ENCODE data around the gene HUS1.

The HUS1 gene

DNA sequence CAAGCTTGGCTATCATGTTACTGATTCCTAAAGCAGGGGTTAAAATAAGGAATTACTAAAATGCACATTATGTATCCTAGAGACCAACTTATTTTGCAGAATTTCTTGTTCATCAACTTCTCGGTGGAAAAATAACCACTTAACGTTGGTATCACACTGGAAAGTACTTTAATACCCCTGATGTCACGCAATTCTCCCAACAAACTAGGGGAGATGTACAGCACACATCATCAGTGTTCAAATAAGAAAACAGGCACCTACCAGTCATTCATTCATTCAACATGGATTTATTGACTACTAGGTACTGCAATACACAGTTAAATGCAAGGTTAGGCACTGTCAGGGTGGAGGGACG, 648 bp downstream of the HUS1 start:
- no peak for DNase-seq

DNA sequence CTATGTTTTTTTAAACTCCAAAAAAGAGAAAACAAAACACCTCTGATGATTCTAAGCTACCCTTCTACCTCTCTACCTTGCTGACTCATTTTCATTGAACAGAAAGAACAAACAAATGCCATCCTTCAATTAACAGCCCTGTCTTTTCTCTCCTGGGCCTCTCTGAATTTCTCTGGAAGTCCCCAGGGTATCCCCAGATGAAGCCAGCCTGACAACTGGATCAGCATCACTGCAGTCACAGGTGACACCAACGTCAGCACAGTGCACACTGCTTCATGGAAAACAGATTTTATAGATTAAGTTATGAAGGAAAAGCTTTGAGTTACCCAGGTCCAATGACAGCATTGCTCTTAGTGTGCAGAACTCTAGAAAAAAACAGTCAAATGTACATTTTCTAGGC, 5.7 kb downstream of the HUS1 start:
- no peak for DNase-seq

DNA sequence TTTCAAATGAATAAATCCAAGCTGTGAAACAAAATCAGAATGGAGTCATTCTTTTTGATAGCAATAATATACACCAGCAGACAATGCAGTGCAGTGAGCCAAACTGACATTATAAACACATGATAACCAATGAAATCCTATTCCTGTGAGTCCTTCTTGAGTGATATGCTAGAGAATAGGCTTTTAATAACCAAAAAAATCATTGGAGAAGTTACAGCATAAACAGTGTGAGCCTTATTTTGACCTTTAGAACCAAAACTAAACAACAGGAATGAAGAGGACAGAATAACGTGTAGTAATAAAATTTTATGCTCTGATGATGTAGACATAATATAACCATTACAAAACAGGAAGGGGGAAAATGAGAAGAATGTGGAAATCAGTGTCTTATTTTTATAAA, 8.7 kb downstream of the HUS1 start:
- DNase-seq, result no peak

DNA sequence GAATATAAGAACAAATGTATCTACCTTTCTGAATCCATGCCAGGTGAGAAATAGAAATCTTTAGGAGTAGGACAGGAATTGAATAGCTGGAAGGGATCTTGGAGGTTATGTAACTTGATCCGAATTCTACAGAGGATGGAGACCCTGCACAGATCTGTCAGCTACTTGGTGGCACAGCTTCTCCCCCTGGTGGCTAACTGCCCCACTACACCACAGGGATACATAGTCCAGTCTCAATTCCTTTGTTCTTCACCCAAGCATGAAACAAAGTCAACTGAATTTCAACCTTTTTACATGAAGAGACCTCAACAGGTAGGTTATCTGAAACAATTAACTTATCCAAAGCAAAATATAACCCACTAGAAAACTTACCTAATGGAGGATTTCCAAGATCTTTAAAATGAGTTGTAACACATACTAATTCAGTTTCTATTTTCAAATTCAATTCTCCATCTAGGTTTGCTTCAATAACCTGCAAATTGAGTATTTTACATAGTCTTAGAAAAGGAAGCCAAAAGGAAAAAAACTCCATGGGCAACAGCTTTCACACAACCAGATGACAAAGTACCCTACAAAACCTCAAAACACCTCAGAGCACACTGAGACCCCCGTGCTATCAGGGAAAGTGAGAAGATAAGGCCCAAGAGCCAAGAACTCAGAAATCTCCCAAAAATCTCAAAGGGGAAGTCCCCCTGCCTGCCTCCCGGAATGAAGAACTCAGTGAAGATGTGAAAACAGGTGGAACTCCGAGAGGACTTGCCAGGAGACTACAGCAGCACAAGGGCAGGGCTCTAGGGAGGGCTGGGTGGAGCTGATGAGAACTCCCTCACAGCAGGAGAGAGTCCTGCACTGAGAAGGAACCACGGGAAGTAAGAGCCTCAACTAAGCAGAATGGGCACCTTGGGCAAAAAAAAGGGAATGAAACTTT, 10.3 kb downstream of the HUS1 start:
- DNase-seq, result peak; percentile 70

DNA sequence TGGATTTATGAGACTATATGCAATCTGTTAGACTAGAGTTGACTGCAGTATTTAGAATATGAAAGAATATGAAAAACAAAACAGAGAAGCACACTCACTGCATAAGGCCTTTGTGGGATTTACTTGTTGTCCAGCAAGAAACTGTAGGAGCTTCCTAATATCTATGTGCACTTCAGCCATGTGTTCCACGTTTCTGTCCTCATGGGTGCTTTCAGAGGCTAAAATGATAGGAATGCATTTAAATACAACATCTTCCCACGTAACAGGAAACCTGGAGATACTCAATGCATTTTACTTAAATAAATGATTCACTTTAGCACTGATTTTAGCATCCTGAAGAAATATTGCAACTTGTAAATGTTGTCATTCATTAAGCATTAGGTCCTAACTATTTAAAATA, 11.7 kb downstream of the HUS1 start:
- no peak for DNase-seq

DNA sequence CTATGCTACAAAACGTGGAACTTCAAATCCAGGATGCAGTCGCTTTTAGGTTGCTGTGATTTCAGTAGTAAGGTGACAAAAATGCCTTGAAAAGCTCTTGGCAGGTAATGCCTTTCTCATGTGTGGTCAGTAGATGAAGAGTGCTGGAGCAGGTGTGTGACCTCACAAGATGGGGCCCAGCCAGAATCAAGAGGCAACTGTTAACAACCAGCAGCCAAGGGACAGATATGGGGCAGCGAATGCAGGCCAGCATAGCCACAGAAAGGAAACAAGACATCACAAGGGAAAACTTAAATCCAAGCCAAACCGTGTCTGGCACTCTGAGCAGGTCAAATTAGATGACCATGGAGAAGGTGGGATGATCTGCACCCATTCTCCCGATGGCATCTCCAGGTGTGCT, 12.3 kb downstream of the HUS1 start:
- DNase-seq, result no peak

DNA sequence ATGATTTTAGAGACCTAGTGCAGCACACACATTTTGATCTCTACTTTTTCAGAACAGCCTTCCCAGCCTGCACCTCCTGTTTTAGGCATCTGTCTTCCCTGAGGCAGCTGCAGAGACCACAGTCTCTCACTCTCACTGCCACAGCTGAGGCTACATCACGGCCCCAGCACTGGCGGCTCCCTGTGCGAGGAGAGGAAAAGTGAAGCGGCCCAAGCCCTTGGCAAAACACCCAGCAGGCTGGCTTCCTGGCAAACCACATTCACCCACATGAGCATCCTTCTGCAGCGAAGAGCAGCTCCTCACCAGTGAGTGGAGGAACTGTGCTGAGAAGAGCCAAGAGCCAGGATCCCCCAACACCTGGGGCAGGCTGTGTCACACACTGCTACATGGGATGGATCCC, 14.0 kb downstream of the HUS1 start:
- DNase-seq, result no peak

DNA sequence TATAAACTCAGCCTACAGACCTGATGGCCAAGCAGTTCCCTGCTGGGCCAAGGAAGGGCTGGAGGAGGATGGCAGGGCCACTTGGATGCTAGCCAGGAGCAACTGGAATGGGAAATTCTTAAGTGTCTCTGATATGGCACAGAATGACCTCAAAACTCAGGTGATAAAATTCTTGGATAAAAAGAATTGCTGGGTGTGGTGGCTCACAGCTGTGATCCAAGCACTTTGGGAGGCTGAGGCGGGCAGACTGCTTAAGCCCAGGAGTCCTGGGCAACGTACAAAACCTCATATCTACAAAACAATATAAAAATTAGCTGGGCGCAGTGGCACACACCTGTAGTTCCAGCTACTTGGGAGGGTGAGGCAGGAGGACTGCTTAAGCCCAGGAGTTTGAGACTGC, 17.2 kb downstream of the HUS1 start:
- no peak for DNase-seq

DNA sequence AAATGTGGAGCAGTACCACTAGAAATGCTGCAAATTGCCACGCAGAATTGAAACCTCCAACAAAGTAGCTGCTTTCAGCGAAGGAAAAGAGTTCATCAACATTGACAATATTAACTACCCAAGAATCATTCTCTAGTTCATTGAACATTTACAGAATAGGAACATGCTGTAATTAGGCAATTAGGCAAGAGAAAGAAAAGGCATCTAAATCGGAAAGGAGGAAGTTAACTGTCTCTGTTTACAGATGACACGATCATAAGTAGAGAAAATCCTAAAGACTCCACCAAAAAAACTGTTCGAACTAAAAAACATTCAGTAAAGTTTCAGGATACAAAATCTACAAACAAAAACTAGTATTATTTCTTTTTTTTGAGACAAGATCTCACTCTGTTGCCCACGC, 22.3 kb downstream of the HUS1 start:
- DNase-seq, result no peak

DNA sequence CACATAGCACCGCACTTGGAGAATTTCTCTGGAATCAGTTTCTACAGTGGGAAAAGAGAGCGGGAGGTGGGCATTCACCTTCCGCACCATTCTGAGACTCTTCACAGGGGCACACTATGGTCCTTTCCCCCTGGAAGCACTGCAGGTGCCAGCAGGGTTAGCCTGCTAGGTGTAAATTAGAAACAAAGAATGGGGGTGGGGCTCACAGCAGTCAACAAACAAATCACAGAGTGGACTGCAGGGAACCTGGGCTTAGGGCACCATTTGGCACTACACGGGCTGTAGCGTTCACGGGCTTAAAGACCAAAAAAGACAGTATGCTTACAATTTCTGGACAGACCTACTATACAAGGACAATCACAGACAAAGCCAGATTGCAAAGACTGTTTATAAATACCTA, 23.2 kb downstream of the HUS1 start:
- DNase-seq, result peak; percentile 20

DNA sequence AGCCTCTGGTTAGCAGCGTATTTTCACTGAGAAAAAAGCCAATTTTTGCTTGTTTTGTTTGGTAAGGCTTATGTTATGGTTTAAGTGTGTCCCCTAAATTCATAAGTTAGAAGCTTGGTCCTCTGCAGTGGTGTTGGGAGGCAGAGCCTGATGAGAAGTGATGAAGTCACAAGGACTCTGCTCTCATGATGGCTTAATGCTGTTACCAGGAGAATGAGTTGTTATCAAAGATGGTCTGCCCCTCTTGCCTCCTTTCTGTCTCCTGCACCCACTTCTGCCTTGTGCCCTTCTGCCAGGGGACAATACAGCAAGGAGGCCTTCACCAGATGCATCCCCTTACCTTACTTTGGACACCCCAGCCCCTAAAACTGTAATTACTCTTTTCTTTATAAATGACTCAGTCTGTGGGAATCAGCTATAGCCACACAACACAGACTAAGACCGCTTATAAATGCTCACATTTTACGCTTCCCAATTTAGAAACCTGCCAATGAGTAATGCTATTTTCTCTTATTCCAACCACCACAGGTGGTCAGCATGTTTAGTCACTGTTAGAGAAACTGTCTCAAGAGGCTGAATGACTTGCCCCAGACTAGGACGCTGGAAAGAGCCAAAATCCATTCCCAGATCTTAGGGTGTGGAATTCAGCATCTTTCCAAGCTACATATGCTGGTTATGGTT, 25.0 kb downstream of the HUS1 start:
- peak; percentile 15 for DNase-seq

DNA sequence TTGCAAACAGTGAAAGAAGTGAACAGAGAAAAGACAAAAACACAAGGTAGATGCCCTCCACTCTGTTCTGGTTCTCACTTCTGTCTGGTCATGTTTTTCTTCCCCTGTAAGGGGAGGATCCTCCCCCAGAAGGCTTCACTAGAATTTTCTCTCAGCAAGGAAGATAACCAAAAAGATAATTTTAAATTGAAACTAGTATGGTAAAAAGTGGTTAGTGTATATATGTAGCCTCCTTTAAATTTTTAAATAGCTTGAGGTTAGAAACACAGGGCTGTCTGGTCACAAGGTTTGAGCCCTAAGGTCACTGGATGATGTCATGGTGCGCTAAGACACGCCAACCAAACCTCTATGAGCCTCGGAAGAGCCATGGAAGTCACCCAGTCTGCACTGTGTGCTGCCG, 25.6 kb downstream of the HUS1 start:
- DNase-seq, result no peak

DNA sequence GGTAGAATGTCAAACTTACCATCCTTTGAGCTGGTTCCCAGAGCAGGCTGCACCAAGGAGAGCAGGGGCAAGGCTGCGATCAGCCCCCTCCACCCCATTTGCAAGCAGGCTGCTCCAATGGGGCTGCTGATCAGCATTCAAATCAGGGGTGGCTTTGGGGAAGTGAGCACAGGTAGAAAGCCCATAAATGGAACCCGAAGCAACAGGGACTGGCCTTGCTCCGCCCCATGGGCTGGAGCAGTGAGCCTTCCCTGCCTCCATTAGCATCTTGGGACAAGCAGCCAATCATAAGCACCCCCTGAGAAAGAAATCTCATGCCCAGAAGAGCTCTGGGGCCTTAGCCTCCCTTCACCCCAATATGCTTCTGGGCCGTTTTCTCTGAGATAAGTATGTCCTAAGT, 27.2 kb downstream of the HUS1 start:
- peak; percentile 32 for DNase-seq

DNA sequence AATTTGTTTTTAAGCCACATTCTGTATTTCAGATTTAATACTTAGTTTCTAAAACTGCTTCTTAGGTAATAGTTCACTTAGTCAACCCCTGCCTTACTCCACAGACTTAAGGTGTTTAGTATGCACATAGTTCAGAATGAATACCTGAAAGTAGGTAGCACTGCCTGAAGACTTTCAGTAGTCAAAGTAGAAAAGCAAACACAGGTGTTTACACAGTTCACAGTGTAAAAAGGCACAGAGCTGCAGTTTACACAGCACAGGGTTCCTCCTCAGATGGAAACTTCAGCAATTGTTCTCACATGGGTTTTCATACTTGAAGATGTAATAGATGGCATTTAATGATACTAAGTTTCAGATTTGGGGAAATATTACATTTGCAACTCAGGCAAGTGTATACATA, 28.0 kb downstream of the HUS1 start:
- DNase-seq, result no peak

DNA sequence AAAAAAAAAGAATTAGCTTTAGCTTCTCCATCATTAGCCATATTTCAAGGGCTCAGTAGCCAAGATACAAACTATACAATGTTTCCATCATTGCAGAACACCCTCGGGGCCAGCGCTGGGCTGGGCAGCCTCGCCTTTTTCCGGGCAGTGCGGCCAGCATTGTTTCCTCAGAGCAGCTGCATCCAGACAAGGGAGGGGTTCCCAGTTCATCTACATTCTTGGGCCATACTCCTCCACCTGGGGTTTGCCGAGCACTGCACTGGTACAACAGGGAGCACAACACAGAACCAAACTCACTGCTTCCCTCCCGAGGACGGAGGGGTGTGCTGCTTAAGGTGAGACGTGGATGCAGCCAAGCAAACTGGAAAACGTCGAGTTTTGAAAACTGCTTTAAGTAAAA, 28.7 kb downstream of the HUS1 start:
- no peak for DNase-seq

DNA sequence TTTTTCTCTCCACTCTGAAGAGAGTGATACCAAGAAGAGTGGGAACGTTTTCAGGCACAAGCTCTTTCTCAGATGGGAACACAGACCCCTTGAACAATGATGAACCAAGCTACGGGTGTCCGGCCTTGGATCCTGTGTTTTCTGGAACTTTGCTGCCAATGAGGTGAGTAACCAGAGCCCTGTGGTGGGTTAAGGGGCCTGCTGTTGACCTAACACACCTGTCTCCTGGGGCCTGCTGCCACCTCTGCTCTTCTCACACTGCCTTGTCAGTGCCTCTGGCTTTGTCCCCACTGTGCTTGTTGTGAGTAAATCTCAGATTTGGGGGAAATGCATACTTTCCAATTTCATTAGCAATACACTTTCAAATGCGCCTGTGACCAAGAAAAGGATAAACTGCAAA, 29.7 kb downstream of the HUS1 start:
- no peak for DNase-seq

DNA sequence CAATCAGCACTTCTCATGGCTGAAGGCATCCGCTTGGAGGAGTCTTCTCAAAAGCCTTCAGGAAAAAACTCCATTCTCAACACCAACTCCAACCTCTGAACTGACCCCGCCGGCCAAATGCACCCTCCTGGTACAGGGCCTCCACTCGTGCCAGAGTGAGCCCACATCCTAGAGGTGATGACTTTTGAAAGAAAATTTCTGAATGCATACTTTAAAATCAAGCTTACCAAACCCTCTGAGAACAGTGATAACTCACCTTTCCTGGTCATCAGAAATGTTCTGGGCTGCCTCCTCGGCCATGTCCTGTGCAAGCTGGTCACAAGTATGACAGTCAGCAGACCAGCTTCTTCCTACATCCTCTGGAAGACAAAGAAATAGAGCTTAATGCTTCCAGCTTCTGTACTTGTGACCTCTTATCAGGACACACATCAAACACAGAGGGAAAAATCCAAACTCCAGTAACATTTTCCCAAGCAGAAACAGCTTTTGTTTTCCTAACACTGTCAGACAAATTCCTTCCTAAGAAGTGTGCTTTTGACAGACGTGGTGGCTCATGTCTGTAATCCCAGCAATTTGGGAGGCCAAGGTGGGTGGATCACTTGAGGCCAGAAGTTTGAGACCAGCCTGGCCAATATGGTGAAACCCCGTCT, 31.1 kb downstream of the HUS1 start, which contains the start of gene PKD1L1:
Gene PKD1L1, minus strand, starts transcription at position 326 of the 650 bp plus-strand sequence. Its CDS starts 26 bp downstream, at position 300.
- no peak for DNase-seq

DNA sequence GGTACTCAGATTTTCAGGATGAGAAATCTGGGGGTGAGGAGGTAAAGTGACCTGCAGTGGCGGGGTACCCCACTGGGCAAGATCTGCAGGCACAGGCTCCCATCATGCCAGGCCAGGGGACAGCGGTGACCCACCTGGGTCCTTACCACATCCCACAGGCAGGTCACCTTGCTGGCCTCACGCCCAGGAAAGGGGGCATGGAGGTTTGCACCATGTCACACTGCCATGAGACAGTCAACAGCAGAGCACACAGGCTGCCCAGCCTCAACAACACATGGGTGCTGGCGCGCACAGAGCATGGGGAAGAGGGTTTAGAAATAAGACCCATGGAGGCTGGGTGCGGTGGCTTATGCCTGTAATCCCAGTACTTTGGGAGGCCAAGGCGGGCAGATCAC, 32.1 kb downstream of the HUS1 start:
- DNase-seq, result no peak

DNA sequence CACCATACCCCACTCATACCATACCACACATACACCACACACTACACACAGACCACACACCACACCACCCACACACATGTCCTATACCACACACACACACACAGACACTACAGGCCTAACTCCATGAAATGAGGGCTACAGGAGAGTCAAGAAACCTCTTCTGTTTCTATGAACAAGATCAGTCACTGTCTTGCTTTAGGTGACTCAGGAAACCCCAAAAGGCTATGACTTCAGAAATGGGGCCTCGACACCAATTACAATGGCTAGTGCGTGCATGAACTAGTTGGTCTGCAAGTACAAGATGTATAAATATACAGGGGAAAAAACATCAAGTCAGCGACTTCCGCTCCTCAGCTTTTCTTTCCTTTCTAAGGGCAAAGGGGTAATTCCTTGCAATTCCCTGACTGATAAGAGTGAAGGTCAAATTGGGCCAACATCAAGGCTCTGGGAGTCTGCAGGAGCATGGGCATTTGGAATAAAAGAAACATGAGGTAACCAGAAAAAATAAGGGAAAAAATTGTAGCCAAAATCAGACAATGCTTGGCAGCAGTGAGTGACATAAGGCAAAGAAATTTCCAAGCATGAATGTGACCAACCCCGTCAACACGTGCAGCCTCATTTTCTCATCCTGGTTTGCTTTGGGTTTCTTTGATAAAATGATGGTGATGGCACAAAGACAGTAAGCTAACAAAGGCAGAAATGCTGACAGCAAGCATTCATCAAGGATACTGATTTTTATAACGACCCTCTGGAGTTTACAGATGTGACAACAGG, 32.6 kb downstream of the HUS1 start:
- DNase-seq, result no peak

DNA sequence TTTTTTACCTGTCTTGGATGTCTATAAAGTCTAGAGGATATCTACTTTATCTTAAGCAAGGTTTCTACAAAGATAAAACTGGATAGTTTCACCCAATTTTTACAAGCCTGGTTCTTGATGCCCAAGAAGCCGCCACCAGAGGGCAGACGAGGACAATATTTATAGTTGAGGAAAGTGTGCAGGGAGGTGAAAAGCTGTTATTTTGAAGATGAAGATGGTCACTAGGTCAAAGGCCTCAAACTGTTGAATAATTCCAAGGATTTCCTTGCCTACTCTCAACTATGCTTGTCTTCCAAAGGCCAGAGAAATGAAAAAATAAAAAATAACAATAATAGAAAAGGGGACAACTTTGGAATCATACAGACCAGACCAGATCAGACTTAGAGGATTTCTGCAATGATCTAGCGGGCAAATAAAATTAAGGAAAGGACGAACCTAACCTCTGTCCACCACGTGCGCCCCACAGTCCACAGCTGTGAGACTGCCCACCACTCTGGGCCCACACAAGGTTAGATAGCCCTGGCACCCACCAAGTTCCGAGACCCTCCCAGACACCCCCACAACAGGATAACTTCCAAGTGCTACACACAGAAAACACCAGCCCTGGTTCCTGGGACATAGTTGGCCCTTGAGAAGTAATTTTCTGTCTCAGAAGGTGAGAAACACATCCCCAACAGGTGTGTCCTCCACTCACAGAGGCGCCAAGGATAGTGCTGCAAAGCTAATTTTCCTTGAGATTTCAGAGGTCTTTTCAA, 34.0 kb downstream of the HUS1 start:
- DNase-seq, result peak; percentile 89

DNA sequence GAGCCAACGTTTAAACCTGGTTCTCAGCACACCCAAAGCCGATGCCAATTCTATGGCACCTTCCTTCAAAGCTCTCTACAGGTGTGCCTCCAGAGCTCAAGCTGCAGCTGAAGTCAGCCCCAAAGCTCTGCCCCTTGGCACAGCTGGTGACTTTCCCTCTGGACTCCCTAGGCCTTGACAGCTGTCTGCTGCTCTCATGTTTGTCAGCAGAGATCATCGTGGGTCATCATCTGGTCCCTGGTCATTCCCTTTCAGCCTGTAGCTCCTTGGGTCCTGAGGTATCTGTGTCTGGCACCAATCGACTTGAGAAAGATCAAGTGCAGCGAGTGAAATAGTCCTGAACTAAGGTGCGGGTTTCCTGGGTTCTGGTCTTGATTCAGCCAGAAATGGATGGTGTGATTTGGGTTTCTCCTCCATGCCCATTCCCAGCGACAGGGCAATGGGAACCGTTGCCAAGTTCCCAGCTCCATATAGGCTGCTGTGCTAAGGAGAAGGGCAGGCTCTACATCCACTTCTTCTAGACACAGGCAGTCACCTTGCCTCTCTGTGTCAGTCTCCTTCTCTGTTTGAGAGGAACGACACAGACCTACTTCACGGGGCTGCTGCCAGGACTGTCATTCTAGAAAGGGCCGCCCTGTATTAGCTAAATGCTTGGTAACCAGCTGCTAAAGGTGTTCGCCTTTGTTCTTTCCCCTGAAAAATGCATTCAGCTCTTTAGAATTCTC, 34.7 kb downstream of the HUS1 start:
- DNase-seq, result no peak
